A673 (cell line): ENCODE results near the gene TUBA3E.
"Not testable (repeated sequence)": the region's sequence is repeated elsewhere in the genome, so short reads cannot be mapped to it uniquely, and the experiment has no call there.

Experiments used
- EZH2 ChIP-seq: fragments of 200-600 bp; sonication (generic); IDR thresholded peaks from 2 replicates; pipeline ENCODE4 v1.6.1; 2017; ENCODE audit warnings: borderline replicate concordance, low read depth, mild to moderate bottlenecking, mixed read lengths, antibody characterized with exemption, low read length; ENCODE audit not compliant: poor library complexity, severe bottlenecking
- TF ChIP-seq, protein P1 (sequence below): fragments of 300-800, 200-600 bp; sonication (generic); conservative IDR thresholded peaks from 2 replicates; pipeline ENCODE4 v1.5.1; 2017; ENCODE audit warnings: low read depth, mild to moderate bottlenecking, antibody characterized with exemption, low read length, moderate library complexity, mixed read lengths

DNA sequence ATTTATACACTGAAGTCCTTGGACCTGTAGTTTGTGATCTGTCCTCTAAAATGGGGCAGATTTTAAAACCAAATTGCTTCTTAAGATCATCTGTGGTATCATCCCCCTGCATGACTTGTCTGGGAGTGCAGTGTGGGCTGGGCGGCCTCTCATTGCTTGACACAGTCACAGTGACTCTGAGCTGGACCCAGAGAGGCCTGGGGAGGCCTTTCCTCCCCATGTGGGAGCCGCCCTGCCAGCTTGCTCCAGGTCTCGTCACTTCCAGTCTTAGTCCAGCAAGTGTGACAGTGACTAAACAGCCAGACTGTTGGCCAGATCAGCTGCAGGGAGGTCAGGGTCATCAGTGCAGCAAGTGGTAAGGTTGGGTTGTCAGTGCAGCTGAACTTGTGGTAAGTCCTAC lies 4.9 kb upstream of the TUBA3E start:
- TF ChIP-seq, protein P1, sequence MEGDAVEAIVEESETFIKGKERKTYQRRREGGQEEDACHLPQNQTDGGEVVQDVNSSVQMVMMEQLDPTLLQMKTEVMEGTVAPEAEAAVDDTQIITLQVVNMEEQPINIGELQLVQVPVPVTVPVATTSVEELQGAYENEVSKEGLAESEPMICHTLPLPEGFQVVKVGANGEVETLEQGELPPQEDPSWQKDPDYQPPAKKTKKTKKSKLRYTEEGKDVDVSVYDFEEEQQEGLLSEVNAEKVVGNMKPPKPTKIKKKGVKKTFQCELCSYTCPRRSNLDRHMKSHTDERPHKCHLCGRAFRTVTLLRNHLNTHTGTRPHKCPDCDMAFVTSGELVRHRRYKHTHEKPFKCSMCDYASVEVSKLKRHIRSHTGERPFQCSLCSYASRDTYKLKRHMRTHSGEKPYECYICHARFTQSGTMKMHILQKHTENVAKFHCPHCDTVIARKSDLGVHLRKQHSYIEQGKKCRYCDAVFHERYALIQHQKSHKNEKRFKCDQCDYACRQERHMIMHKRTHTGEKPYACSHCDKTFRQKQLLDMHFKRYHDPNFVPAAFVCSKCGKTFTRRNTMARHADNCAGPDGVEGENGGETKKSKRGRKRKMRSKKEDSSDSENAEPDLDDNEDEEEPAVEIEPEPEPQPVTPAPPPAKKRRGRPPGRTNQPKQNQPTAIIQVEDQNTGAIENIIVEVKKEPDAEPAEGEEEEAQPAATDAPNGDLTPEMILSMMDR, result not testable (repeated sequence)
- not testable (repeated sequence) for TF ChIP-seq EZH2
